Right lobe of liver (tissue), 6 donors: Measurements from ENCODE around the gene GDPD4. TPM values are rescaled to one million over a fixed set of nuclear protein-coding genes. Genes with fewer than 3 reads are reported as not detected.

Source experiments
- ATAC-seq, 4 donors: fragments of 200-7000 bp; cut with Tn5 transposase; one replicate each; pipeline ENCODE4 v1.9.1; 2020; ENCODE audit warnings: mild to moderate bottlenecking in 4 of 4, moderate library complexity in 4 of 4
- DNase-seq, 3 donors: peaks; one replicate each; pipeline ENCODE4 v3.0.0-alpha.2; 2020
- H3K27ac ChIP-seq, 3 donors: fragments of 200-600 bp; one replicate each; pipeline ENCODE4 v1.8.0; 2022
- H3K27me3 ChIP-seq, 2 donors: fragments of 200-600 bp; one replicate each; pipeline ENCODE4 v1.8.0; 2022
- H3K36me3 ChIP-seq, 4 donors: fragments of 200-600 bp; sonication (generic) in 1 of 4; one replicate each; pipeline versions ENCODE4 v1.5.1 to v1.8.0; 2017 to 2022; ENCODE audit warnings: control low read depth in 1 of 4
- H3K4me1 ChIP-seq, 4 donors: fragments of 200-600 bp; sonication (generic) in 1 of 4; one replicate each; pipeline versions ENCODE4 v1.5.1 to v1.8.0; 2017 to 2022; ENCODE audit warnings: control low read depth in 1 of 4
- H3K4me3 ChIP-seq, 3 donors: fragments of 200-600 bp; one replicate each; pipeline ENCODE4 v1.8.0; 2022
- H3K9me3 ChIP-seq, 4 donors: fragments of 200-600 bp; sonication (generic) in 1 of 4; one replicate each; pipeline versions ENCODE4 v1.5.1 to v1.8.0; 2017 to 2022; ENCODE audit warnings: control low read depth in 1 of 4
- POLR2A ChIP-seq: fragments of 450-650 bp; IDR thresholded peaks from one replicate; pipeline ENCODE4 v1.6.1; 2017; ENCODE audit warnings: antibody characterized with exemption, mild to moderate bottlenecking
- WGBS: methylation state at CpG from one replicate; pipeline ENCODE4 v1.1.6; 2018; ENCODE audit warnings: low coverage, low lambda C conversion rate; ENCODE audit not compliant: insufficient coverage; ENCODE audit errors: missing lambda C conversion rate; 5-methylcytosine and 5-hydroxymethylcytosine counted together
- intact Hi-C, 2 donors: fragments of 100-400 bp; cut with DNase I; formaldehyde crosslinking; loops; one replicate each; pipeline versions ENCODE4 v1.11.2 to v1.14.1; 2022
- total RNA-seq, 6 experiments: library from RNA; depleted of rRNA in 2 of 6; stranded (reverse); fragments of >200 nt in 2 of 6; fragmentation: NEBNext Ultra II Directional in 3 of 6; extraction: Animal tissue kit (Norgen Biotek cat#: 25700) in 3 of 6; gene quantifications; one replicate each; pipeline versions ENCODE4 v1.1.0 to v1.2.4, GENCODE V29; 2016 to 2023
- TF ChIP-seq, protein P1 (sequence below), 4 donors: fragments of 200-600 bp in 3 of 4; fragments of 450-650 bp in 1 of 4; IDR thresholded peaks; one replicate each; pipeline versions ENCODE4 v1.5.1 to v1.8.0; 2016 to 2022; ENCODE audit warnings: antibody characterized with exemption in 4 of 4, mild to moderate bottlenecking in 2 of 4
- donor health status: DM: no; HTN: yes; CAD: no.
- donor health status: DM: no; HTN: no; CAD: no.
- donor health status: DM: no; HTN: no; CAD: no.
- donor health status: DM: no; HTN: yes; CAD: no.
- donor health status: DM: no; HTN: yes; CAD: no.

The GDPD4 gene
- total RNA-seq, 6 experiments from 2014 or later = 0.29 to 0.53 (median 0.44) TPM; not detected in 2

DNA sequence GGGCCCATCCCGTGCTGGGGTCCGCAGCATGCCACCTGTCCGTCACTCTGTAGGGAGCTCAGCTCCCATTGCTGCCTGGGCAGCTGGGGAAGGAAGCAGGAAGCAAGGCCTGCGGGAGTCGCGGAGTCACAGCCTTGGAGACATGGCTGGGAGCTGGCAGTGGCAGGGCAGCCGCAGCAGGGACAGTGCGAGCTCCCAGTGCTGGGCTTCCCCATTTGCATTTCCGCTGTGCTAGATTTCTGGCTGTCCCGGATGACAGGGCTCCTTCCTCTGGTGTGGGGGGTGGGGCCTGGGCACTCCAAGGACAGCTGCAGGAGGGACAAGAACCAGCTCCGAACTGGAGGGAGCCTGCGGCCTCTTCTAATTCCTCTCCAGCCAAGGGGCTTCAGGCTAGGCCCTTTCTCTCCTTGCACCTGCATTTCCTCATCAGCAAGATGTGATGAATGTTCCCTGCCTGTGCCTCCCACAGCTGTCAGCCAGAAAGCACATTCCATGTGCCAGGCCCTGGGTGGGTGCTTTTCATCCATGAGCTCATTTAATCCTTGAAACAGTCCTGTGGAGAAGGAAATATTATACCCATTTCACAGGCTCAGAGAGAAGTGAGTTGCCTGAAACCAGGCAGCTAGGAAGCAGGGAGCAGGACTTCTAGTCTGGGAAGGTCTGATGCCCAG is 125.5 kb downstream of the GDPD4 start:
- Histone ChIP-seq H3K36me3 (peaks cover 0 to 9% (median 0%) of the 10 kb centered on the region in 4 donors), H3K9me3 (no peaks in the 10 kb centered on the region), H3K4me3 (no peak overlapping the region), H3K27me3 (no peaks in the 10 kb centered on the region), H3K4me1 (peaks cover 0 to 39% (median 15%) of the 10 kb centered on the region in 4 donors), H3K27ac (peak overlapping the region in 2 of 3 donors; percentile 18 to 37)
- ATAC-seq = peak; percentile 16 to 28 (median 18)
- DNase-seq = peak in 2 of 3 donors; percentile 52 to 67
- intact Hi-C loops = no loop called here
- 51% methylated on average over 6 of the region's 12 CpGs for WGBS
- TF ChIP-seq, protein P1, sequence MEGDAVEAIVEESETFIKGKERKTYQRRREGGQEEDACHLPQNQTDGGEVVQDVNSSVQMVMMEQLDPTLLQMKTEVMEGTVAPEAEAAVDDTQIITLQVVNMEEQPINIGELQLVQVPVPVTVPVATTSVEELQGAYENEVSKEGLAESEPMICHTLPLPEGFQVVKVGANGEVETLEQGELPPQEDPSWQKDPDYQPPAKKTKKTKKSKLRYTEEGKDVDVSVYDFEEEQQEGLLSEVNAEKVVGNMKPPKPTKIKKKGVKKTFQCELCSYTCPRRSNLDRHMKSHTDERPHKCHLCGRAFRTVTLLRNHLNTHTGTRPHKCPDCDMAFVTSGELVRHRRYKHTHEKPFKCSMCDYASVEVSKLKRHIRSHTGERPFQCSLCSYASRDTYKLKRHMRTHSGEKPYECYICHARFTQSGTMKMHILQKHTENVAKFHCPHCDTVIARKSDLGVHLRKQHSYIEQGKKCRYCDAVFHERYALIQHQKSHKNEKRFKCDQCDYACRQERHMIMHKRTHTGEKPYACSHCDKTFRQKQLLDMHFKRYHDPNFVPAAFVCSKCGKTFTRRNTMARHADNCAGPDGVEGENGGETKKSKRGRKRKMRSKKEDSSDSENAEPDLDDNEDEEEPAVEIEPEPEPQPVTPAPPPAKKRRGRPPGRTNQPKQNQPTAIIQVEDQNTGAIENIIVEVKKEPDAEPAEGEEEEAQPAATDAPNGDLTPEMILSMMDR (IDR thresholded peaks at IDR 0.05) = no peak
- no peak for TF ChIP-seq POLR2A

- peak in 2 of 4 donors; percentile 2 to 5 for ATAC-seq
- H3K9me3 ChIP-seq = no peaks in the 10 kb centered on the region
- peak overlapping the region in 2 of 3 donors; percentile 18 to 37 for H3K27ac ChIP-seq
- intact Hi-C loops = no loop called here
- TF ChIP-seq POLR2A = no peak
- TF ChIP-seq, protein P1 (IDR thresholded peaks at IDR 0.05) = no peak
- peak in 1 of 3 donors; percentile 46 for DNase-seq
- H3K36me3 ChIP-seq = peaks cover 0 to under 1% (median 0%) of the 10 kb centered on the region in 4 donors
- H3K27me3 ChIP-seq = no peaks in the 10 kb centered on the region
- 67% methylated on average over 2 of the region's 15 CpGs for WGBS
- H3K4me1 ChIP-seq = peaks cover 0 to 41% (median 16%) of the 10 kb centered on the region in 4 donors
- H3K4me3 ChIP-seq = no peak overlapping the region
Observed at GRCh38 chr11:77175021-77175842, 126.3 kb downstream of the GDPD4 start.

- Histone ChIP-seq H3K4me3 (no peak overlapping the region), H3K27me3 (no peaks in the 10 kb centered on the region), H3K9me3 (no peaks in the 10 kb centered on the region), H3K27ac (no peak overlapping the region), H3K36me3 (no peaks in the 10 kb centered on the region), H3K4me1 (peaks cover 0 to 39% (median 15%) of the 10 kb centered on the region in 4 donors)
- DNase-seq (peak in 2 of 3 donors; percentile 78 to 82), ATAC-seq (peak in 2 of 4 donors; percentile 19 to 36)
- TF ChIP-seq, protein P1 (IDR thresholded peaks at IDR 0.05) = no peak
- TF ChIP-seq POLR2A = no peak
- intact Hi-C loops = no loop called here
- WGBS = 57% methylated on average over 10 of the region's 16 CpGs
Observed at GRCh38 chr11:77174559-77174958, 126.9 kb downstream of the GDPD4 start.

DNA sequence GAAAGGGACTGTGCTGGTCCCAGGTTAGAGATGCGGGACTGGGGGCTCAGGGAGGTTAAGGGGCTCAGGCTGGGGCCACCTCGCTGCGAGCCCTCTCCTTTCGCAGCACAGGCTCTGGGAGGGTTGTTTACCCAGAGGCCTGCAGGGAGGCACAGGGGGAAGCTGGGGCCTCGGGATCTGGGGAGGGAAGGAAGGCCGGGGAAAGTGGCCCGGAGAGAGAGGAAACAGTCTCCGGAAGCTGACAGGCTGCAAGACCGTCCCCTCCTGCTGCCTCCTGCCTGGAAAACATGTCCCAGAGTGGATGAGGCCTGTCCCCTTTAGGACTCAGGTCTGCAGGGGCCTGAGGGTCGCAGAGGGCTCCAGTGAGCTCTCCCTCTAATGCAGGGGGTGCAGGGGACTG is 128.0 kb downstream of the GDPD4 start:
- Histone ChIP-seq H3K9me3 (no peaks in the 10 kb centered on the region), H3K27me3 (no peaks in the 10 kb centered on the region), H3K4me1 (peaks cover 0 to 30% (median 9%) of the 10 kb centered on the region in 4 donors), H3K27ac (peak overlapping the region in 1 of 3 donors; percentile 13), H3K4me3 (no peak overlapping the region), H3K36me3 (no peaks in the 10 kb centered on the region)
- intact Hi-C loops = no loop called here
- no peak for TF ChIP-seq POLR2A
- TF ChIP-seq, protein P1 (IDR thresholded peaks at IDR 0.05) = no peak
- ATAC-seq (peak in 3 of 4 donors; percentile 23 to 47 (median 32)), DNase-seq (peak in 2 of 3 donors; percentile 45 to 59)
- 65% methylated on average over 5 of the region's 10 CpGs for WGBS
